BLaER1 treated with 17β-estradiol and CSF1 and Interleukin-3, amounts not matched to agents 10 nM and 100 nM (cell line): ENCODE data around the gene RNLS.
A peak's percentile ranks its signal among the peaks of the same experiment; 100 is the strongest.

Source experiments
- H3K27ac ChIP-seq, 11 experiments: shearing (Covaris generic); formaldehyde crosslinking; 2 replicates each; pipeline ENCODE4 v1.8.1; 2022
- H3K27me3 ChIP-seq, 11 experiments: shearing (Covaris generic); formaldehyde crosslinking; 2 replicates each; pipeline ENCODE4 v1.8.1; 2022
- H3K36me3 ChIP-seq, 11 experiments: shearing (Covaris generic); formaldehyde crosslinking; 2 replicates each; pipeline ENCODE4 v1.8.1; 2022
- H3K4me1 ChIP-seq, 10 experiments: shearing (Covaris generic); formaldehyde crosslinking; 2 replicates each; pipeline ENCODE4 v1.8.1; 2022
- H3K4me2 ChIP-seq, 11 experiments: shearing (Covaris generic); formaldehyde crosslinking; 2 replicates each; pipeline ENCODE4 v1.8.1; 2022
- H3K4me3 ChIP-seq, 10 experiments: shearing (Covaris generic); formaldehyde crosslinking; 2 replicates each; pipeline ENCODE4 v1.8.1; 2022
- H3K9ac ChIP-seq, 11 experiments: shearing (Covaris generic); formaldehyde crosslinking; 2 replicates each; pipeline ENCODE4 v1.8.1; 2022
- H3K9me3 ChIP-seq, 11 experiments: shearing (Covaris generic); formaldehyde crosslinking; replicated peaks in 1 of 11; 2 replicates each; pipeline ENCODE4 v1.8.1; 2022
- H4K20me1 ChIP-seq, 11 experiments: shearing (Covaris generic); formaldehyde crosslinking; 2 replicates each; pipeline ENCODE4 v1.8.1; 2022
- Cebpa-rat ChIP-seq, 11 experiments: shearing (Covaris generic); IDR thresholded peaks; 2 replicates each; pipeline ENCODE4 v1.8.1; 2022

RNLS gene

GRCh38 chr10:88236121-88236743 lies 346.9 kb downstream of the RNLS start:
- no peaks in the 10 kb centered on the region for H3K27me3 ChIP-seq
- TF ChIP-seq Cebpa-rat (IDR thresholded peaks at IDR 0.05) = no peak
- H3K4me2 ChIP-seq = peak overlapping the region in 7 of 11 experiments; percentile 14 to 58 (median 30); a peak in 11 of 22 replicates
- no peaks in the 10 kb centered on the region for H3K36me3 ChIP-seq
- H3K27ac ChIP-seq = no peak overlapping the region
- no peak overlapping the region for H3K9ac ChIP-seq
- H3K4me3 ChIP-seq = no peak overlapping the region
- H3K9me3 ChIP-seq = peaks cover 0 to 10% (median 0%) of the 10 kb centered on the region in 11 experiments; a peak in 3 of 22 replicates
- no peaks in the 10 kb centered on the region for H4K20me1 ChIP-seq
- peaks cover 7 to 42% (median 16%) of the 10 kb centered on the region in 10 experiments; a peak in 15 of 20 replicates for H3K4me1 ChIP-seq

DNA sequence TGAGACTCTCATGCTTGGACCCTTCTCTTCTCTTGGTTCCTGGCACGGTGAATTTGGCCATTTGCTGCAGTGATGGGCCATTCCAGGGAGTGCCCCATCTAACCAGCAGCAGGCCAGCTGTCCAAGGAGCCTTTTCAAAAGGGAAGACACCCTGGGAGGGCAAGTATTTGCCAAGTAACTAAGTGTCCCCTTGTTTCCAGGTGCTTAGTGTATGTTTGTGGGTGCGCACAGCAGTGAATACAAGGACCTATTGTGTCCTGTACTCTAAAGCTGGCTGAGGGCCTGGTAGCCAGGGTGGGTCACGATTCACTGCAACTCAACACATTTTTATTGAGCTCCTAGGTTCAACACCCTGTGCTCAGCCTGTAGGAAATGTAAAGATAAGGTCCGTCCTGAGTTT lies 348.8 kb downstream of the RNLS start:
- H3K9ac ChIP-seq = no peak overlapping the region
- H3K36me3 ChIP-seq = no peaks in the 10 kb centered on the region
- H3K4me3 ChIP-seq = no peak overlapping the region

DNA sequence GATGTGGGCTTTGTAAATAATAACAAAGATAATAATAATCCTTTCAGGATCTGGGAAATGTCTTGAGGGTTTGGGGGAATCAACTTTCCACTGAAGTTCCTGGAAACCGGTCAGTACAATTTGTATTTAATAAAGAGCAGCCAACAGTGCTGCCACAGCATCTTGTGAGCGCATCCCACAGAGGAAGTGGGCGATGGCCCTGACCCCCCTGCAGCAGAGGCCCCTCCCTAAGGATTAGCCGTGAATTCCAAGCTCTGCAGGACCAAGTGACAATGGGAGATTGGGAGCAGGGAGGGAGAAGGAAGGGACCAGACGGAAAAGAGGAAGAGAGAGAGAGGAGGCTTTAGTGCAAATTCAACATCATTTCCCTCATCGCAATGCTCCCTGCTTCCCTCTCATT lies 349.2 kb downstream of the RNLS start:
- no peak overlapping the region for H3K9ac ChIP-seq
- H3K4me1 ChIP-seq = peaks cover 7 to 38% (median 16%) of the 10 kb centered on the region in 10 experiments; a peak in 15 of 20 replicates
- peaks cover 0 to 18% (median 8%) of the 10 kb centered on the region in 11 experiments; a peak in 8 of 22 replicates for H3K9me3 ChIP-seq
- H3K27ac ChIP-seq = no peak overlapping the region
- H4K20me1 ChIP-seq = no peaks in the 10 kb centered on the region
- H3K4me3 ChIP-seq = no peak overlapping the region
- H3K27me3 ChIP-seq = no peaks in the 10 kb centered on the region
- H3K36me3 ChIP-seq = no peaks in the 10 kb centered on the region
- TF ChIP-seq Cebpa-rat (IDR thresholded peaks at IDR 0.05) = no peak
- H3K4me2 ChIP-seq = peak overlapping the region in 1 of 11 experiments; percentile 12; a peak in 1 of 22 replicates

More for the DNA sequence above, 348.8 kb downstream of the RNLS start:
- Histone ChIP-seq H3K27ac (no peak overlapping the region), H3K9me3 (peaks cover 0 to 18% (median 7%) of the 10 kb centered on the region in 11 experiments; a peak in 8 of 22 replicates), H3K4me2 (peak overlapping the region in 1 of 11 experiments; percentile 12; a peak in 1 of 22 replicates), H3K27me3 (no peaks in the 10 kb centered on the region), H3K4me1 (peaks cover 7 to 42% (median 16%) of the 10 kb centered on the region in 10 experiments; a peak in 15 of 20 replicates), H4K20me1 (no peaks in the 10 kb centered on the region)
- no peak for TF ChIP-seq Cebpa-rat (IDR thresholded peaks at IDR 0.05)

GRCh38 chr10:88232983-88233543 lies 350.1 kb downstream of the RNLS start:
- no peaks in the 10 kb centered on the region for H3K36me3 ChIP-seq
- TF ChIP-seq Cebpa-rat (IDR thresholded peaks at IDR 0.05) = no peak
- no peaks in the 10 kb centered on the region for H3K27me3 ChIP-seq
- H3K9me3 ChIP-seq = peaks cover 0 to 18% (median 8%) of the 10 kb centered on the region in 11 experiments; a peak in 8 of 22 replicates
- no peak overlapping the region for H3K4me3 ChIP-seq
- H3K9ac ChIP-seq = no peak overlapping the region
- H3K27ac ChIP-seq = no peak overlapping the region
- peaks cover 4 to 30% (median 16%) of the 10 kb centered on the region in 10 experiments; a peak in 13 of 20 replicates for H3K4me1 ChIP-seq
- no peaks in the 10 kb centered on the region for H4K20me1 ChIP-seq
- no peak overlapping the region for H3K4me2 ChIP-seq

DNA sequence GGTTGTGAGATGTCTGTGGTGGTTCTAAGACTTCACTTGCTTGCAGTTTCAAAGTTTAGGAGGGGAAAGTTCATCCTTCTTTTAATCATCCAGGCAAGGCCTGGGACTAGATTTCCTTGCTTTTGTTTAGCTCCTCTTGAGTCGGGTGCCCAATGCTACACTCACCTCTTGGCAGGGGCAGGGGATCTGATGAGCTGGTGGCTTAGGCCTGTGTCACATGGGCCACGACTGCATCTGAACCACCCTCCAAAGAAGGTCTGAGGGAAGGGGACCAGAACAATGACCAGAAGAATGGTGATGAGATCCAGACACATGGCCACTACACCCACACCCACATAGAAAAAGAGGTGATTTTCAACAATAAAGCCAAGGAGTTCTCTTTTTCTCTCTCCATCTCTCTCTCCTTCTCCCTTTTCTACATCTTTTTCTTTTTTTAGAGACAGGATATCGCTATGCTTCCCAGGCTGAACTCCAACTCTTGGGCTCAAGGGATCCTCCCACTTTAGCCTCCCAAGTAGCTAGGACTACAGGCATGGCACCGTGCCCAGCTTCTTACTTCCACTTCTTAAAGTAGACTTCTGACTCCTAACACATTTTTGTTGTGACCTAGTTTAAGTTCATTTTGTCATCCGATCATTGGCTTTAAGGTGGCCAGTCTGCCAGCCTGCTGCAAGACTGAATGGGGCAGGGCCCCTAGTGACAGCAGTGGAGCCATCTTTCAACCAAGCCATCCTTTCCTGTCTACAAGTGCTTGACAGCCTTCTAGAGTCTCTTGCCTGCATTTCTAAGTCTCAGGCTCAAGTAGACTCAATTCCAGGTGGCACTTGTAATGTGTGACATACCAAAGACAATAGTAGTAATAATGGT lies 350.9 kb downstream of the RNLS start:
- Histone ChIP-seq H3K27me3 (no peaks in the 10 kb centered on the region), H3K27ac (no peak overlapping the region), H3K4me2 (peak overlapping the region in 7 of 11 experiments; percentile 3 to 23 (median 10); a peak in 4 of 22 replicates), H4K20me1 (no peaks in the 10 kb centered on the region), H3K9me3 (peaks cover 0 to 18% (median 8%) of the 10 kb centered on the region in 11 experiments; a peak in 8 of 22 replicates), H3K9ac (no peak overlapping the region), H3K4me3 (no peak overlapping the region), H3K36me3 (no peaks in the 10 kb centered on the region), H3K4me1 (peaks cover 4 to 24% (median 16%) of the 10 kb centered on the region in 10 experiments; a peak in 13 of 20 replicates)
- no peak for TF ChIP-seq Cebpa-rat (IDR thresholded peaks at IDR 0.05)

DNA sequence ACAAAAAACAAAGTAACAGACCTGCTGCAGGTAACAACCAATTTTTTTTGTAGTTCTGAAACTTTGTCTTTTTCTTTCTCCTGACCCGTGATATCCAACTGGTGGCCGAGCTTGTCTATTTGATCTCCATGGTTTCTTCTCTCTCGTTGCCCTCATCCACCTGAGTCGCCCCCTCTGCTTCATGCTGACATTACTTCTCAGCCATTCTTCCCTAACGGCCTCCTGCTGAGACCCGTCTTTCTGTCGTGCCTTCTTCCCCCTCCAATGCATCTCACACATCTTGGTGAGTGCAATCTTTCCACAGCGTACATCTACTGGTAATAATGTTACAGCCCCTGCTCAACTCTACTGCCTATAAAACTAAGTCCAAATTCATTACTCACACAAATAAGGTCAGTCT lies 352.9 kb downstream of the RNLS start:
- Histone ChIP-seq H3K4me2 (no peak overlapping the region), H3K4me3 (no peak overlapping the region), H3K4me1 (peaks cover 0 to 17% (median 6%) of the 10 kb centered on the region in 10 experiments; a peak in 7 of 20 replicates)

DNA sequence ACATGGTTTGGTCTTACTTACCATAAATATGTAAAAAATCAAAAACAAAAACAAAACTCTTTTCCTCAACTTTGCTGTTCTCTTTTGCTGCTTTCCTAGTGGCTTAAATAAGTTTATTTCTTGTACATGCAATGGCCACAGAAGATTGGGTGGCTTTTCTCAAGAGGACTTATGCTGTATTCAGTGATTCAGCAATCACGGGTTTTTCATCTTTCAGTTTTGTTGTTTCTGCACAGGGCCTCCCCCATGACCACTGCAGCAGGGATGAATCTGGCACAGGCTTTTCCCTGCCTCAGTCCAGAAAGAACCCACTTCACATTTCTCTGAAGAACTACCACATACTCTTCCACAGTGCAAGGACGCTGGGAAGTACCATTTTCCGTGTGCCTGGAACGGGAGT lies 355.0 kb downstream of the RNLS start:
- Histone ChIP-seq H3K4me2 (no peak overlapping the region), H3K36me3 (no peaks in the 10 kb centered on the region), H3K9me3 (peaks cover 0 to 18% (median 8%) of the 10 kb centered on the region in 11 experiments; a peak in 6 of 22 replicates), H4K20me1 (no peaks in the 10 kb centered on the region), H3K9ac (no peak overlapping the region), H3K4me3 (no peak overlapping the region), H3K27ac (no peak overlapping the region), H3K27me3 (no peaks in the 10 kb centered on the region), H3K4me1 (peaks cover 0 to 12% (median 6%) of the 10 kb centered on the region in 10 experiments; a peak in 6 of 20 replicates)
- no peak for TF ChIP-seq Cebpa-rat (IDR thresholded peaks at IDR 0.05)

More for the DNA sequence above, 352.9 kb downstream of the RNLS start:
- peaks cover 0 to 18% (median 8%) of the 10 kb centered on the region in 11 experiments; a peak in 8 of 22 replicates for H3K9me3 ChIP-seq
- H4K20me1 ChIP-seq = no peaks in the 10 kb centered on the region
- no peak for TF ChIP-seq Cebpa-rat (IDR thresholded peaks at IDR 0.05)
- no peak overlapping the region for H3K27ac ChIP-seq
- no peaks in the 10 kb centered on the region for H3K27me3 ChIP-seq
- H3K36me3 ChIP-seq = no peaks in the 10 kb centered on the region
- no peak overlapping the region for H3K9ac ChIP-seq

DNA sequence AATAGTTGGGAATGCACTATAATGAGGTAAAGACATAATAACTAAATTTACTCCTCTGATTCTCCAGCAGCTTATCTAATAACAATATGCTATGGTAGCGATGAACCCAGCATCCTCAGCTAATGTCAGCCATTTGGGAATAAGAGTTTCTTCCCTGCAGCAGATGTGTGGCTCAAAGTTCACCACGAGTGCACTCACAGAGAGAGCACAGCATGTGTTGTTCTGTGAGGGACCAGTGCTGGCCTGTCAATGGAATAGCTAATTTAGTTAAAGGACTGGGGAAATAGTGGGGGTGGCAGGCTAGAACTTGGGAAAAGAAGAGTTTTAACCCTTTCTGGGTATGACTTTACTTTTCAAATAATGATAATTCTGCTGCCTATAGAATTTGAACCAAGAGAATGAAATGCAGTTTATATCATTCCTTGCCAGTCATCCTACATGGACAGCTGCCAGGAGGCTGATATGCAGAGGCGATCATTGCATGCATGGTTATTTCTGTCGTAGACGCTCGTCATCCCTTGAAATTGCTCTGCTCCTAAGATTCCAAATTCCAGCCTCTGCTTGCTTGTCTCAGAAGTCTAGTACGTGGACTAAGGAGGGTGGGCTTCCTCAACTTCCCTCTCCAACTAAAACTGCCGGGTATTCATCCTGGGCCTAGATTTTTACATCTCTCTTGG lies 355.6 kb downstream of the RNLS start:
- TF ChIP-seq Cebpa-rat (IDR thresholded peaks at IDR 0.05) = no peak
- Histone ChIP-seq H3K36me3 (no peaks in the 10 kb centered on the region), H4K20me1 (no peaks in the 10 kb centered on the region), H3K27me3 (no peaks in the 10 kb centered on the region), H3K9ac (no peak overlapping the region), H3K27ac (no peak overlapping the region), H3K4me3 (no peak overlapping the region), H3K4me2 (no peak overlapping the region), H3K4me1 (peaks cover 0 to 10% (median 5%) of the 10 kb centered on the region in 10 experiments; a peak in 6 of 20 replicates), H3K9me3 (peaks cover 0 to 14% (median 7%) of the 10 kb centered on the region in 11 experiments; a peak in 6 of 22 replicates)
